GM12892 (cell line): ENCODE results near the gene PLD6.

Experiments used
- POLR2A ChIP-seq: IDR thresholded peaks from 2 replicates; pipeline ENCODE4 v1.6.1; 2011; ENCODE audit warnings: low read depth, low read length, control low read depth
- TAF1 ChIP-seq: IDR thresholded peaks from 2 replicates; pipeline ENCODE4 v1.6.1; 2011; ENCODE audit warnings: low read depth, mild to moderate bottlenecking, control low read depth, low read length, borderline replicate concordance

DNA sequence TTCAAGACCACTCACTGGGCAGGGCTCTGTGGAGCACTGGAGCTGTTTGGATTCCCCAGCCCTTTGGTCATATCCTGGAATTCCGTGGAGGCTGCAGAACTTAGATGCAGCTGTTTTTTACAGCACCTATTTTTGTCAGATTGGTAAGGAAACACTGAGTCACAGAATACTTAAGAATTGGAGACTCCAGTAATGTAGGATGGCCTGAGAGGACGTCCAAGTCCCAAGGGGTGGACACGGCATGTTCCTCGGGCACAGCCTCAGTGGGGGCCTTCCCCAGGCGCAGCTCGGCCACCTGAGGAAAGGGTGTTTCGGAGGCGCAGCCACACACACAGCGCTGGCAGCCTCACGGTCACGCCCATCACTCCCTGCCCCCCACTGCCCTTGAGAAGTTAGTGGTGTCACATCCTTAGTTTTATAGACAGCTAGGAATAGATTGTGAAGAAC is 14.8 kb downstream of the PLD6 start:
- TF ChIP-seq POLR2A: no peak
- no peak for TF ChIP-seq TAF1
